ENCODE measurements around the gene NRL. TPM values are rescaled to one million over a fixed set of nuclear protein-coding genes. Genes with fewer than 3 reads are reported as not detected.

The NRL gene
- total RNA-seq, 1 experiment from 2014 or later, result 1.4 TPM

- Histone ChIP-seq H3K27me3 (ENCODE audit: control insufficient read depth, insufficient read depth, low read length) (no peaks in the 10 kb centered on the region), H3K27ac (ENCODE audit: low read length) (peak within 1 kb of the TSS; percentile 85), H3K9me3 (ENCODE audit: control insufficient read depth, insufficient read depth, low read depth, low read length) (no peaks in the 10 kb centered on the region), H3K36me3 (ENCODE audit: control insufficient read depth, insufficient read depth, low read length) (no peaks in the 10 kb centered on the region; the same call in 1 of the 2 replicates), H3K4me1 (ENCODE audit: control insufficient read depth, insufficient read depth, low read length) (peaks cover 5% of the 10 kb centered on the region; the same call in 1 of the 2 replicates), H3K4me3 (ENCODE audit: low read depth in 2 of 2, low read length in 2 of 2) (peak within 1 kb of the TSS; percentile 84 to 93)
- peak; percentile 91 for ATAC-seq
- ChIA-PET CTCF (interaction anchor here (0.5 to 1.2 kb wide), 4 partner anchors 15 to 793 kb away, joined by 3 to 6 read pairs (median 3); no protein-coding TSS in a partner anchor), POLR2A (interaction anchor here (0.5 to 0.6 kb wide), 2 partner anchors 230 to 506 kb away, joined by 6 to 7 read pairs; no protein-coding TSS in a partner anchor)
- intact Hi-C loops (cut with micrococcal nuclease; ENCODE audit: unreplicated experiment), result no loop called here
- no peak for DNase-seq (ENCODE audit: low read depth, low spot score)
- TF ChIP-seq CTCF (IDR thresholded peaks at IDR 0.05) (no peak), POLR2AphosphoS5 (IDR thresholded peaks at IDR 0.05; ENCODE audit: low read depth, low read length) (peak; percentile 67), SIN3A (IDR thresholded peaks at IDR 0.05; ENCODE audit: borderline replicate concordance, insufficient read depth, low read depth, low read length) (0 out of 2 replicates have a peak, but pooled peaks have one; percentile 68)
- no TSS peak for BruUV-seq (replicated peaks)
- in situ Hi-C loops (cut with HindIII; ENCODE audit: low pct_unique_long_range_greater_than_20kb, low sequenced_read_pairs), result no loop called here
These were observed 20.6 kb downstream of the NRL start, which contains the start of gene PCK2 for GRCh38 chr14:24093901-24094840. Gene PCK2, plus strand, starts transcription at chr14:24094311. Its CDS starts 95 bp downstream, at chr14:24094406.

GRCh38 chr14:24093207-24093900 lies 21.4 kb downstream of the NRL start:
- POLR2A ChIA-PET, result interaction anchor here (0.6 kb wide), 1 partner anchor 231 kb away, joined by 7 read pairs; no protein-coding TSS in a partner anchor
- peak overlapping the region in 1 of 2 experiments; percentile 84; a peak in 1 of 4 replicates for H3K4me3 ChIP-seq (ENCODE audit: low read depth in 2 of 2, low read length in 2 of 2)
- H3K36me3 ChIP-seq (ENCODE audit: control insufficient read depth, insufficient read depth, low read length), result no peaks in the 10 kb centered on the region; the same call in 1 of the 2 replicates
- TF ChIP-seq, protein P1, sequence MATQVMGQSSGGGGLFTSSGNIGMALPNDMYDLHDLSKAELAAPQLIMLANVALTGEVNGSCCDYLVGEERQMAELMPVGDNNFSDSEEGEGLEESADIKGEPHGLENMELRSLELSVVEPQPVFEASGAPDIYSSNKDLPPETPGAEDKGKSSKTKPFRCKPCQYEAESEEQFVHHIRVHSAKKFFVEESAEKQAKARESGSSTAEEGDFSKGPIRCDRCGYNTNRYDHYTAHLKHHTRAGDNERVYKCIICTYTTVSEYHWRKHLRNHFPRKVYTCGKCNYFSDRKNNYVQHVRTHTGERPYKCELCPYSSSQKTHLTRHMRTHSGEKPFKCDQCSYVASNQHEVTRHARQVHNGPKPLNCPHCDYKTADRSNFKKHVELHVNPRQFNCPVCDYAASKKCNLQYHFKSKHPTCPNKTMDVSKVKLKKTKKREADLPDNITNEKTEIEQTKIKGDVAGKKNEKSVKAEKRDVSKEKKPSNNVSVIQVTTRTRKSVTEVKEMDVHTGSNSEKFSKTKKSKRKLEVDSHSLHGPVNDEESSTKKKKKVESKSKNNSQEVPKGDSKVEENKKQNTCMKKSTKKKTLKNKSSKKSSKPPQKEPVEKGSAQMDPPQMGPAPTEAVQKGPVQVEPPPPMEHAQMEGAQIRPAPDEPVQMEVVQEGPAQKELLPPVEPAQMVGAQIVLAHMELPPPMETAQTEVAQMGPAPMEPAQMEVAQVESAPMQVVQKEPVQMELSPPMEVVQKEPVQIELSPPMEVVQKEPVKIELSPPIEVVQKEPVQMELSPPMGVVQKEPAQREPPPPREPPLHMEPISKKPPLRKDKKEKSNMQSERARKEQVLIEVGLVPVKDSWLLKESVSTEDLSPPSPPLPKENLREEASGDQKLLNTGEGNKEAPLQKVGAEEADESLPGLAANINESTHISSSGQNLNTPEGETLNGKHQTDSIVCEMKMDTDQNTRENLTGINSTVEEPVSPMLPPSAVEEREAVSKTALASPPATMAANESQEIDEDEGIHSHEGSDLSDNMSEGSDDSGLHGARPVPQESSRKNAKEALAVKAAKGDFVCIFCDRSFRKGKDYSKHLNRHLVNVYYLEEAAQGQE (IDR thresholded peaks at IDR 0.05; ENCODE audit: insufficient read depth in 1 of 2, low read depth in 2 of 2, low read length in 1 of 2), result no peak
- TF ChIP-seq POLR2AphosphoS5 (IDR thresholded peaks at IDR 0.05; ENCODE audit: low read depth, low read length), result no peak; the same call in 1 of the 2 replicates
- TF ChIP-seq CTCF (IDR thresholded peaks at IDR 0.05), result no peak
- no peak for TF ChIP-seq TCF7L2 (IDR thresholded peaks at IDR 0.05; ENCODE audit: low read depth, low read length)
- TF ChIP-seq SIN3A (IDR thresholded peaks at IDR 0.05; ENCODE audit: borderline replicate concordance, insufficient read depth, low read depth, low read length), result no peak
- no TSS peak for BruUV-seq (replicated peaks)
- H3K4me1 ChIP-seq (ENCODE audit: control insufficient read depth, insufficient read depth, low read length), result peaks cover 5% of the 10 kb centered on the region; the same call in 1 of the 2 replicates
- in situ Hi-C loops (cut with HindIII; ENCODE audit: low pct_unique_long_range_greater_than_20kb, low sequenced_read_pairs) (no loop called here), intact Hi-C loops (cut with micrococcal nuclease; ENCODE audit: unreplicated experiment) (no loop called here)
- H3K27me3 ChIP-seq (ENCODE audit: control insufficient read depth, insufficient read depth, low read length), result no peaks in the 10 kb centered on the region
- ATAC-seq (no peak), DNase-seq (ENCODE audit: low read depth, low spot score) (no peak)
- H3K27ac ChIP-seq (ENCODE audit: low read length), result peak overlapping the region; percentile 84; the same call in 1 of the 2 replicates
- H3K9me3 ChIP-seq (ENCODE audit: control insufficient read depth, insufficient read depth, low read depth, low read length), result no peaks in the 10 kb centered on the region
- CTCF ChIA-PET, result interaction anchor here (0.5 to 4.0 kb wide), 4 partner anchors 15 to 793 kb away, joined by 3 to 50 read pairs (median 4); no protein-coding TSS in a partner anchor
